H9 (cell line): ENCODE data around the gene SPTBN1. TPM values are rescaled to one million over a fixed set of nuclear protein-coding genes. Genes with fewer than 3 reads are reported as not detected.

ENCODE experiments used
- DNase-seq: peaks from one replicate; pipeline ENCODE4 v3.0.0-alpha.2; 2017
- H2AFZ ChIP-seq: one replicate; pipeline ENCODE4 v1.6.1; 2013; ENCODE audit warnings: mild to moderate bottlenecking, low read length, control low read depth, moderate library complexity
- H2AK5ac ChIP-seq: 2 replicates; pipeline ENCODE4 v1.6.1; 2013; ENCODE audit warnings: low read length, control low read depth, mixed read lengths; ENCODE audit not compliant: insufficient read length
- H2BK120ac ChIP-seq: one replicate; pipeline ENCODE4 v1.6.1; 2013; ENCODE audit warnings: low read depth, mild to moderate bottlenecking, low read length, control low read depth, inconsistent platforms; ENCODE audit not compliant: poor library complexity, severe bottlenecking
- H2BK12ac ChIP-seq: 2 replicates; pipeline ENCODE4 v1.6.1; 2013; ENCODE audit warnings: low read length, control low read depth, mixed read lengths, low read depth; ENCODE audit not compliant: insufficient read length
- H2BK15ac ChIP-seq: 2 replicates; pipeline ENCODE4 v1.6.1; 2013; ENCODE audit warnings: low read depth, low read length, control low read depth
- H2BK20ac ChIP-seq: one replicate; pipeline ENCODE4 v1.6.1; 2013; ENCODE audit warnings: low read depth, mild to moderate bottlenecking, low read length, control low read depth, inconsistent platforms; ENCODE audit not compliant: poor library complexity, severe bottlenecking
- H2BK5ac ChIP-seq: 2 replicates; pipeline ENCODE4 v1.6.1; 2013; ENCODE audit warnings: low read length, control low read depth, mixed read lengths; ENCODE audit not compliant: insufficient read length
- H3K14ac ChIP-seq: 2 replicates; pipeline ENCODE4 v1.6.1; 2013; ENCODE audit warnings: low read length, control low read depth; ENCODE audit not compliant: insufficient read depth
- H3K18ac ChIP-seq: 2 replicates; pipeline ENCODE4 v1.6.1; 2013; ENCODE audit warnings: low read depth, mild to moderate bottlenecking, mixed read lengths, low read length, control low read depth; ENCODE audit not compliant: insufficient read length
- H3K23ac ChIP-seq: 2 replicates; pipeline ENCODE4 v1.6.1; 2013; ENCODE audit warnings: low read length, control low read depth, mixed read lengths, low read depth; ENCODE audit not compliant: insufficient read length
- H3K23me2 ChIP-seq: 2 replicates; pipeline ENCODE4 v1.6.1; 2013; ENCODE audit warnings: low read depth, mild to moderate bottlenecking, mixed read lengths, low read length, control low read depth; ENCODE audit not compliant: insufficient read length, poor library complexity, severe bottlenecking
- H3K27ac ChIP-seq: 2 replicates; pipeline ENCODE4 v1.5.1; 2013; ENCODE audit warnings: low read length, control low read depth, mixed read lengths, low read depth; ENCODE audit not compliant: insufficient read length
- H3K27me3 ChIP-seq: 2 replicates; pipeline ENCODE4 v1.6.1; 2013; ENCODE audit warnings: low read length, control low read depth, inconsistent platforms; ENCODE audit not compliant: insufficient read depth
- H3K4ac ChIP-seq: 2 replicates; pipeline ENCODE4 v1.6.1; 2013; ENCODE audit warnings: low read depth, mild to moderate bottlenecking, control low read depth, inconsistent platforms, low read length, moderate library complexity
- H3K4me1 ChIP-seq: 2 replicates; pipeline ENCODE4 v1.6.1; 2013; ENCODE audit warnings: low read length, control low read depth, inconsistent platforms; ENCODE audit not compliant: insufficient read depth
- H3K4me2 ChIP-seq: 2 replicates; pipeline ENCODE4 v1.6.1; 2013; ENCODE audit warnings: low read length, control low read depth, mixed read lengths; ENCODE audit not compliant: insufficient read length, insufficient read depth
- H3K56ac ChIP-seq: 2 replicates; pipeline ENCODE4 v1.6.1; 2013; ENCODE audit warnings: low read depth, mild to moderate bottlenecking, mixed read lengths, low read length, control low read depth; ENCODE audit not compliant: insufficient read length
- H3K79me1 ChIP-seq: 2 replicates; pipeline ENCODE4 v1.6.1; 2013; ENCODE audit warnings: low read depth, mild to moderate bottlenecking, moderate library complexity, low read length, control low read depth, inconsistent platforms; ENCODE audit not compliant: insufficient read depth, poor library complexity, severe bottlenecking
- H3K79me2 ChIP-seq: 2 replicates; pipeline ENCODE4 v1.6.1; 2013; ENCODE audit warnings: low read length, control low read depth, inconsistent platforms; ENCODE audit not compliant: insufficient read depth
- H3K9ac ChIP-seq: 2 replicates; pipeline ENCODE4 v1.6.1; 2013; ENCODE audit warnings: low read length, control low read depth, mixed read lengths; ENCODE audit not compliant: insufficient read length; ENCODE audit errors: extremely low read depth
- H3K9me3 ChIP-seq: one replicate; pipeline ENCODE4 v1.6.1; 2013; ENCODE audit warnings: low read depth, low read length, inconsistent platforms; ENCODE audit not compliant: control insufficient read depth
- H3T11ph ChIP-seq: one replicate; pipeline ENCODE4 v1.6.1; 2013; ENCODE audit warnings: mild to moderate bottlenecking, low read length, control low read depth, inconsistent platforms
- H4K20me1 ChIP-seq: one replicate; pipeline ENCODE4 v1.6.1; 2013; ENCODE audit not compliant: control insufficient read depth, insufficient read length, insufficient read depth
- H4K5ac ChIP-seq: 2 replicates; pipeline ENCODE4 v1.6.1; 2013; ENCODE audit warnings: low read depth, mild to moderate bottlenecking, mixed read lengths, low read length, control low read depth; ENCODE audit not compliant: insufficient read length
- H4K8ac ChIP-seq: replicated peaks from 2 replicates; pipeline ENCODE4 v1.6.1; 2013; ENCODE audit warnings: low read length, control low read depth, mixed read lengths, low read depth; ENCODE audit not compliant: insufficient read length
- H4K91ac ChIP-seq: 2 replicates; pipeline ENCODE4 v1.6.1; 2013; ENCODE audit warnings: low read depth, mild to moderate bottlenecking, moderate library complexity, mixed read lengths, low read length, control low read depth; ENCODE audit not compliant: insufficient read length
- H3K27ac Mint-ChIP-seq, 3 experiments: 2 replicates in 2 of 3; 3 replicates in 1 of 3; pipeline ENCODE4 v1.8.0; 2020 to 2021; ENCODE audit warnings: mixed read lengths in 3 of 3, mild to moderate bottlenecking in 1 of 3, moderate library complexity in 1 of 3
- H3K27me3 Mint-ChIP-seq: 2 replicates; pipeline ENCODE4 v1.8.0; 2021; ENCODE audit warnings: low read depth, mild to moderate bottlenecking, moderate library complexity, mixed read lengths
- H3K36me3 Mint-ChIP-seq, 3 experiments: 2 replicates in 2 of 3; 3 replicates in 1 of 3; pipeline ENCODE4 v1.8.0; 2020 to 2021; ENCODE audit warnings: low read depth in 3 of 3, mixed read lengths in 3 of 3; ENCODE audit not compliant: insufficient read depth in 1 of 3
- H3K4me1 Mint-ChIP-seq, 2 experiments: 2 replicates each; pipeline ENCODE4 v1.8.0; 2020; ENCODE audit warnings: mixed read lengths in 2 of 2
- H3K4me3 Mint-ChIP-seq, 2 experiments: 2 replicates in 1 of 2; 3 replicates in 1 of 2; pipeline ENCODE4 v1.8.0; 2020 to 2021; ENCODE audit warnings: mild to moderate bottlenecking in 2 of 2, mixed read lengths in 2 of 2, moderate library complexity in 1 of 2
- H3K9me3 Mint-ChIP-seq, 2 experiments: 2 replicates in 1 of 2; 3 replicates in 1 of 2; pipeline ENCODE4 v1.8.0; 2020; ENCODE audit warnings: mild to moderate bottlenecking in 2 of 2, mixed read lengths in 2 of 2, moderate library complexity in 1 of 2
- CTCF ChIP-seq: fragments of 200-600 bp; sonication (generic); conservative IDR thresholded peaks from 3 replicates; pipeline ENCODE4 v1.8.0; 2021; ENCODE audit warnings: antibody characterized with exemption, mild to moderate bottlenecking
- WGBS: extraction: QIAGEN DNeasy Blood & Tissue Kit; methylation state at CpG from one replicate; pipeline ENCODE4 v1.1.7; 2013; ENCODE audit warnings: missing lambda C conversion rate, low lambda C conversion rate, mixed read lengths; ENCODE audit not compliant: insufficient read length; ENCODE audit errors: extremely low coverage; 5-methylcytosine and 5-hydroxymethylcytosine counted together
- total RNA-seq: library from RNA; stranded (reverse); gene quantifications from 2 replicates; pipeline ENCODE4 v1.2.1, GENCODE V29; 2021

Gene SPTBN1
- total RNA-seq, 1 experiment from 2014 or later = 164 TPM

GRCh38 chr2:54439582-54439981 is 16.5 kb upstream of the SPTBN1 start:
- no peak overlapping the region for H3K4me2 ChIP-seq
- no peaks in the 10 kb centered on the region for H3K9me3 ChIP-seq
- TF ChIP-seq CTCF = no peak
- no peak overlapping the region for H3K27ac ChIP-seq
- no peaks in the 10 kb centered on the region for H3K79me2 ChIP-seq
- H3K14ac ChIP-seq = no peak overlapping the region
- no peaks in the 10 kb centered on the region for H3K23me2 ChIP-seq
- H4K20me1 ChIP-seq = no peaks in the 10 kb centered on the region
- Mint-ChIP-seq H3K27ac (no peak overlapping the region), H3K4me1 (peaks cover 0 to 3% of the 10 kb centered on the region in 2 experiments; a peak in 2 of 4 replicates), H3K36me3 (no peaks in the 10 kb centered on the region), H3K9me3 (no peaks in the 10 kb centered on the region), H3K4me3 (no peak overlapping the region), H3K27me3 (no peaks in the 10 kb centered on the region)
- no peak overlapping the region for H2BK15ac ChIP-seq
- H2BK12ac ChIP-seq = no peak overlapping the region
- H3K9ac ChIP-seq = no peak overlapping the region
- H4K8ac ChIP-seq = no peak overlapping the region
- no peaks in the 10 kb centered on the region for H3K27me3 ChIP-seq
- no peaks in the 10 kb centered on the region for H3K79me1 ChIP-seq
- H4K91ac ChIP-seq = no peak overlapping the region
- no peak overlapping the region for H3K23ac ChIP-seq
- H3K4me1 ChIP-seq = no peaks in the 10 kb centered on the region
- H3K4ac ChIP-seq = no peak overlapping the region
- no peak overlapping the region for H2BK20ac ChIP-seq
- H4K5ac ChIP-seq = no peak overlapping the region
- no peak overlapping the region for H3K18ac ChIP-seq
- H3K56ac ChIP-seq = no peak overlapping the region
- H2AFZ ChIP-seq = no peak overlapping the region
- no CpG with 5 or more reads among the region's 4 CpGs for WGBS
- no peak overlapping the region for H2BK120ac ChIP-seq
- no peak overlapping the region for H3T11ph ChIP-seq
- DNase-seq = no peak
- no peak overlapping the region for H2BK5ac ChIP-seq
- no peak overlapping the region for H2AK5ac ChIP-seq
